AG04450 (cell line): ENCODE results near the gene CACNA1D. TPM values are rescaled to one million over a fixed set of nuclear protein-coding genes. Genes with fewer than 3 reads are reported as not detected.

Source experiments
- CTCF ChIA-PET: fragments of 300-600, 350-600 bp; formaldehyde crosslinking; extraction: SDS; loops from one replicate; lab custom pipeline; 2022; ENCODE audit warnings: antibody characterized with exemption, inconsistent platforms; lab: Charles Lee
- POLR2A ChIA-PET: fragments of 350-600 bp; formaldehyde crosslinking; extraction: SDS; loops from one replicate; lab custom pipeline; 2021; ENCODE audit warnings: antibody characterized with exemption, inconsistent platforms; lab: Yijun Ruan, JAX
- DNase-seq: peaks from one replicate; pipeline ENCODE4 v3.0.0-alpha.2; 2011; ENCODE audit warnings: low read depth, low spot score
- H3K27ac ChIP-seq: one replicate; pipeline ENCODE4 v1.5.1; 2012; ENCODE audit warnings: low read depth, low read length, control low read depth
- H3K27me3 ChIP-seq: one replicate; pipeline ENCODE4 v1.6.0; 2012; ENCODE audit warnings: low read length; ENCODE audit not compliant: control insufficient read depth, insufficient read depth
- H3K4me3 ChIP-seq: 2 replicates; pipeline ENCODE4 v1.5.1; 2011; ENCODE audit warnings: mild to moderate bottlenecking, low read depth, low read length, control low read depth
- H3K9me3 ChIP-seq: 2 replicates; pipeline ENCODE4 v1.5.1; 2012; ENCODE audit warnings: low read length; ENCODE audit not compliant: control insufficient read depth, insufficient read depth
- polyA plus RNA-seq: library from polyadenylated mRNA; depleted of rRNA; stranded (reverse); fragments of >200 nt; gene quantifications from 2 replicates; pipeline ENCODE4 v1.2.3, GENCODE V29; 2011
- TF ChIP-seq, protein P1 (sequence below): IDR thresholded peaks from 2 replicates; pipeline ENCODE4 v1.5.1; 2011; ENCODE audit warnings: low read depth, low read length, control low read depth, inconsistent platforms

CACNA1D gene
- polyA plus RNA-seq, 1 experiment, result 0.07 TPM

DNA sequence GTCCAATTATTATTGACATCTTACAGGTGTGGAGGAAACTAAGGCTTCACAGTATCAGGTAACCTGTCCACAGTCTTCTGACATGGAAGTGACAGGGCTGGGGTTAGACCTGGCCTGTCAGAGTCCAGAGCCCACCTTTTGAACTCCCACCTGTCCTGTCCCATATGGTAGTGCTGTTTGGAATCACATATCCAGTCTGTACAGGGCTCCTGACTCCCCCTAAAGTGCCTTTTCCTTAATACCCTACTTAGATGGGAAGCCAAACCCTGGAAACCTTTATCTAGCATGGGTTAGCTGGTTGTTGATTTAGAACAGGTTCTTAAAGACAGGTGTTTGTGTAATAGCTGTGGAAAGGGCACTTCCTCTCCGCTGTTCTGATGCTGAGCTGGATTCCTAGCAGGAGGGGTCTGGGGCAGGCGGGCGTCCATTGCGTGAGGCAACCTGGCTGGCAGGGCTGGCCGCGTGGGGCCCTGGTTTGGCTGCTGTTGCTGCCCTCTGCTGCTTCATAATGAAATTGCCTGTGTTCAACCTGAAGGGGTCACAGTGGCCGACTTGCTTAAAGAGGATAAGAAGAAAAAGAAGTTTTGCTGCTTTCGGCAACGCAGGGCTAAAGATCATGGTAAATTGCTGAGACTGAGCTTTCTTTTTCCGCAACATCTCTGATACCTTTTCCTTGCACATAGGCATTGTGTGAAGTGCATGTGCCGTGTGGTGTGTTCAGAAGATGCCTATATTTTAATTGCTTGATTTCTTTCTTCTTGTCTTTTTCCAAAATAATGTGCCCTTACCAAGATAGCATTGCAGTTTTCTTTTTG lies 215.7 kb downstream of the CACNA1D start:
- CTCF ChIA-PET, result interaction anchor here (0.6 to 2.9 kb wide), 42 partner anchors 11 to 599 kb away, joined by 3 to 31 read pairs (median 4); no protein-coding TSS in a partner anchor
- H3K27me3 ChIP-seq, result peaks cover 8% of the 10 kb centered on the region

DNA sequence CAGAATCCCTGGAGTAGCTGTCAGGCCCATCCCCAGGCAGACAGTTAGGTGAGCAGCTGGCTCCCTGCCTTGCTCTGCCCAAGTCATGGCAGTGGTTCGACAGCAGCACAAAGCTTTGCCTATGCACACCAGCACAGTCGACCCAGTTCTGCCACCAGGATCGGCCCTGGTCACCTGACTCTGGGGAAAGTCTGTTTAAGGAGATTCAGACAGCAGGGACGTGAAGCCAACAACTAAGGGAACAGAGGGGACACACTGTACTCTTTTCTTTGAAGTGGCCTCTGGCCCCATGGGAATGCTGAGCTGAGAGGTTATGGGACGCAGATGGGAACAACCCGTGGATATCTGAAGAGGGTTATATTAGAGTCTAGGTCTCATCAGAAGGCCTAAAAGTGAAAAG lies 217.0 kb downstream of the CACNA1D start:
- Histone ChIP-seq H3K27me3 (peaks cover 9% of the 10 kb centered on the region), H3K4me3 (no peak overlapping the region), H3K27ac (no peak overlapping the region), H3K9me3 (no peaks in the 10 kb centered on the region)
- ChIA-PET CTCF (interaction anchor here (0.5 to 2.9 kb wide), 4 partner anchors 12 to 490 kb away, joined by 3 to 31 read pairs (median 16); no protein-coding TSS in a partner anchor), POLR2A (no interaction called here)
- TF ChIP-seq, protein P1, sequence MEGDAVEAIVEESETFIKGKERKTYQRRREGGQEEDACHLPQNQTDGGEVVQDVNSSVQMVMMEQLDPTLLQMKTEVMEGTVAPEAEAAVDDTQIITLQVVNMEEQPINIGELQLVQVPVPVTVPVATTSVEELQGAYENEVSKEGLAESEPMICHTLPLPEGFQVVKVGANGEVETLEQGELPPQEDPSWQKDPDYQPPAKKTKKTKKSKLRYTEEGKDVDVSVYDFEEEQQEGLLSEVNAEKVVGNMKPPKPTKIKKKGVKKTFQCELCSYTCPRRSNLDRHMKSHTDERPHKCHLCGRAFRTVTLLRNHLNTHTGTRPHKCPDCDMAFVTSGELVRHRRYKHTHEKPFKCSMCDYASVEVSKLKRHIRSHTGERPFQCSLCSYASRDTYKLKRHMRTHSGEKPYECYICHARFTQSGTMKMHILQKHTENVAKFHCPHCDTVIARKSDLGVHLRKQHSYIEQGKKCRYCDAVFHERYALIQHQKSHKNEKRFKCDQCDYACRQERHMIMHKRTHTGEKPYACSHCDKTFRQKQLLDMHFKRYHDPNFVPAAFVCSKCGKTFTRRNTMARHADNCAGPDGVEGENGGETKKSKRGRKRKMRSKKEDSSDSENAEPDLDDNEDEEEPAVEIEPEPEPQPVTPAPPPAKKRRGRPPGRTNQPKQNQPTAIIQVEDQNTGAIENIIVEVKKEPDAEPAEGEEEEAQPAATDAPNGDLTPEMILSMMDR, result no peak
- DNase-seq, result no peak

More for the DNA sequence above, 215.7 kb downstream of the CACNA1D start:
- Histone ChIP-seq H3K9me3 (no peaks in the 10 kb centered on the region), H3K27ac (no peak overlapping the region), H3K4me3 (no peak overlapping the region)
- DNase-seq, result peak; percentile 21
- TF ChIP-seq, protein P1, result peak; percentile 79
- POLR2A ChIA-PET, result no interaction called here

DNA sequence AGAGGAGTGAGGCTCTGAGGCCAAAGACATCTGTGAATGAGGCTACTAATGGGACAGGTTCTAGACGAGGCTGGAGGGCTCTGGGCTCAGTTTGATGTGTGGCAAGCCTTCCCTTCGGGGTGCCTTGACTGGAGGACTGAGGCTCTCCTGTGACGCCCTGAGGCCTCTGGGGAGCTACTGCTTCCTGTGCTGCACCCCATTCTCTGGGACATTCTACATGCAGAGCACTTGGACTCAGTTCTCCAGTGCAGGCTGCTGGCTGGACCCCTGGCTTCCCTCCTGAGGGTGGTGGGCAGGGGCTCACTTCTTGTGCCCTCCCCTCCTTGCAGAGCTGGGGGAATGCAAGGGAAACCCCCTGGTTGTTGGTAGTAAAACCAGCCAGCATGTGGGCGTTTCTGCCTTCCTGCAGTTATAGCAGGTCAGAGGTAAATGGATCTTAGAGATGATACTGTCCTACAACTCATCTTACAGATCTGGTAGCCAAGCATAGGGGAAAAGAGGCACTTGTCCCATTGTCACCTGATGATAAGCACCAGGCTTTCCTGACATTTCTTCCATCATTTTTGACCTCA lies 218.5 kb downstream of the CACNA1D start:
- ChIA-PET POLR2A (no interaction called here), CTCF (no interaction called here)
- TF ChIP-seq, protein P1, result no peak
- Histone ChIP-seq H3K27ac (no peak overlapping the region), H3K27me3 (peaks cover 9% of the 10 kb centered on the region), H3K9me3 (no peaks in the 10 kb centered on the region), H3K4me3 (no peak overlapping the region)
- no peak for DNase-seq

DNA sequence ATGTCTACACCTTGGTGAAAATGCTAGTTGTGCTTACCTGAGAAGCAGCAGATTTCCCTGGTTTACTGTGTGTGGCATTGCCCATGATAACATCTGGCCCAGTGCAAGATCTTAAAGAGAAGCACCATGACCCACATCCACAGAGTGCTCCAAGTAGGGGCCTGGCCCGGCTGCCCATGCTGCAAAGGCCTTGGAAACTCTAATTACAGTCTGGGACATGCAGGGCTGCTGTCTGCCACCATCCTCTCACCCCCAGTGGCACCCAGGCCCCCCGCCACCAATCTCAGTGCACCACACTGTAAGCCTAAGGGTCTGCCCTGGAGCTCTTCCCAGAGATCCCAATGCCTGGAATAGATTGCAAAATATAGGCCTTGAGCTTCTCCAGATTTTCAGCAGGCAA lies 219.2 kb downstream of the CACNA1D start:
- Histone ChIP-seq H3K27ac (no peak overlapping the region), H3K9me3 (no peaks in the 10 kb centered on the region), H3K27me3 (peaks cover 9% of the 10 kb centered on the region), H3K4me3 (no peak overlapping the region)
- POLR2A ChIA-PET, result no interaction called here
- CTCF ChIA-PET, result interaction anchor here (1.3 kb wide), 1 partner anchor 415 kb away, joined by 4 read pairs; no protein-coding TSS in a partner anchor
- TF ChIP-seq, protein P1, result no peak
- DNase-seq, result no peak

DNA sequence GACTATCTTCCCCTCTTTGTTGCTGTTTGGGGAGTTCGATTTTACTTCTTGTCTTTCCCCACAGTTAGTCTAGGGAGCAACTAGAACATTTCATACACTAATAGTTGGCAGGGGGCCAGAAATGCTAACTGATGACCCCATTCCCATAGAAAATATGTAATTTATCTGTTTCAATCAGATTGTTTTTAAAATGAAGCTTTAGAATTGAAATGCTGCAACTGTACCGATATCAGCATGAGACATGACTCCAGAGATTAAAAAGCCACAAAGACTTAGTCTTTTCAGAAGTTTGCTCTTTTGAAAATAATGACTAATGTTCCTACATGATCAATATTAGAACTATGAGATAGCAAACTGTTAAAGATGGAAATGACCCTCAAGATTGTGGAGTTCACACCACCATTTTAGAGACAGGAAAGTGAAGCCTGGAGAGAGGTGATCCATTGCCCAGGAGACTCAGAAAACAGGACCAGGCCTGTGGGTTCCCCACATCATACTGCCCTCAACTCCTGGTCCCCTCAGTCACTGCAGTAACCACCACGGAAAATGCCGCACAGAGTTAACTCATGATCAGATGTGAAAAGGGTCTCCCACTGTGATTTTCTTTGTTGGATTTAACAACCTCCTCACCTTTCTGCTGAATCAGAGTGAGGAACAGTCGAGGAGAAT lies 221.5 kb downstream of the CACNA1D start:
- POLR2A ChIA-PET, result no interaction called here
- TF ChIP-seq, protein P1, result no peak
- Histone ChIP-seq H3K9me3 (no peaks in the 10 kb centered on the region), H3K27me3 (peaks cover 2% of the 10 kb centered on the region), H3K27ac (no peak overlapping the region), H3K4me3 (no peak overlapping the region)
- no peak for DNase-seq
- CTCF ChIA-PET, result no interaction called here
